Measurements from ENCODE around the gene DUSP9. TPM values are rescaled to one million over a fixed set of nuclear protein-coding genes. Genes with fewer than 3 reads are reported as not detected.

DUSP9 gene
- total RNA-seq, 1 experiment from 2014 or later = 0.92 TPM

DNA sequence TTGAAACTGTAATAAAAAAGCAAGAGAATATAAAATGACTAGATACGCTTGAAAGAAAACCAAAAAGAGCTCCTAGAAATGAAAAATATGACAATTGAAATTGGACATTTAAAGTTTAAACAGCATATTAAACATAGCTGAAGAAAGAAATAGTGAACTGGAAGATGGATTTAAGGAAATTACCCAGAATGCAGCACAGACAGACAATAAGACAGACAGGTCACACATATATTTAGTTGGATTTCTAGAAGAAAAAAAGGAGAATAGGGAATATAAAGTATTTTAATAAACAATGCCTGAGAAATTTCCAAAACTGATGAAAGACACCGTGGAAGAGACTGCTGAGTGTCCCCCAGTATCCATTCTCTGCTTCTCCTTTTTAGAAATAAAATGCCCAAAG, 6.6 kb downstream of the DUSP9 start:
- ChIA-PET CTCF (no interaction called here), POLR2A (ENCODE audit: low non-redundant PET) (no interaction called here)
- Histone ChIP-seq H3K27ac (ENCODE audit: low read depth, low read length, poor library complexity, severe bottlenecking) (no peak overlapping the region), H3K9me3 (ENCODE audit: low read depth, low read length, poor library complexity, severe bottlenecking) (peaks cover 5% of the 10 kb centered on the region), H3K4me1 (ENCODE audit: insufficient read depth, low read length, poor library complexity, severe bottlenecking) (no peaks in the 10 kb centered on the region), H3K36me3 (ENCODE audit: insufficient read depth, low read length, poor library complexity, severe bottlenecking) (no peaks in the 10 kb centered on the region), H3K4me3 (ENCODE audit: low read depth, low read length, poor library complexity, severe bottlenecking) (no peak overlapping the region), H3K27me3 (replicated peaks; ENCODE audit: insufficient read depth, low read depth, low read length, poor library complexity) (no peaks in the 10 kb centered on the region)
- TF ChIP-seq, protein P1, sequence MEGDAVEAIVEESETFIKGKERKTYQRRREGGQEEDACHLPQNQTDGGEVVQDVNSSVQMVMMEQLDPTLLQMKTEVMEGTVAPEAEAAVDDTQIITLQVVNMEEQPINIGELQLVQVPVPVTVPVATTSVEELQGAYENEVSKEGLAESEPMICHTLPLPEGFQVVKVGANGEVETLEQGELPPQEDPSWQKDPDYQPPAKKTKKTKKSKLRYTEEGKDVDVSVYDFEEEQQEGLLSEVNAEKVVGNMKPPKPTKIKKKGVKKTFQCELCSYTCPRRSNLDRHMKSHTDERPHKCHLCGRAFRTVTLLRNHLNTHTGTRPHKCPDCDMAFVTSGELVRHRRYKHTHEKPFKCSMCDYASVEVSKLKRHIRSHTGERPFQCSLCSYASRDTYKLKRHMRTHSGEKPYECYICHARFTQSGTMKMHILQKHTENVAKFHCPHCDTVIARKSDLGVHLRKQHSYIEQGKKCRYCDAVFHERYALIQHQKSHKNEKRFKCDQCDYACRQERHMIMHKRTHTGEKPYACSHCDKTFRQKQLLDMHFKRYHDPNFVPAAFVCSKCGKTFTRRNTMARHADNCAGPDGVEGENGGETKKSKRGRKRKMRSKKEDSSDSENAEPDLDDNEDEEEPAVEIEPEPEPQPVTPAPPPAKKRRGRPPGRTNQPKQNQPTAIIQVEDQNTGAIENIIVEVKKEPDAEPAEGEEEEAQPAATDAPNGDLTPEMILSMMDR (conservative IDR thresholded peaks at IDR 0.05; ENCODE audit: low read depth, low read length) = no peak
- TF ChIP-seq EZH2 (IDR thresholded peaks at IDR 0.05; ENCODE audit: borderline replicate concordance, low read depth, low read length, poor library complexity, severe bottlenecking) = no peak
- intact Hi-C loops (cut with micrococcal nuclease; ENCODE audit: unreplicated experiment) = no loop called here
- no peak for DNase-seq (ENCODE audit: low spot score)
- no TSS peak for BruUV-seq (replicated peaks)

GRCh38 chrX:153657161-153657560, 10.2 kb downstream of the DUSP9 start:
- H3K36me3 ChIP-seq (ENCODE audit: insufficient read depth, low read length, poor library complexity, severe bottlenecking) = no peaks in the 10 kb centered on the region
- intact Hi-C loops (cut with micrococcal nuclease; ENCODE audit: unreplicated experiment) = no loop called here
- H3K27ac ChIP-seq (ENCODE audit: low read depth, low read length, poor library complexity, severe bottlenecking) = no peak overlapping the region
- H3K4me3 ChIP-seq (ENCODE audit: low read depth, low read length, poor library complexity, severe bottlenecking) = no peak overlapping the region
- no TSS peak for BruUV-seq (replicated peaks)
- CTCF ChIA-PET = interaction anchor here (0.5 to 0.6 kb wide), 2 partner anchors 48 to 642 kb away, joined by 3 read pairs; no protein-coding TSS in a partner anchor
- no peak for TF ChIP-seq EZH2 (IDR thresholded peaks at IDR 0.05; ENCODE audit: borderline replicate concordance, low read depth, low read length, poor library complexity, severe bottlenecking)
- TF ChIP-seq, protein P1 (conservative IDR thresholded peaks at IDR 0.05; ENCODE audit: low read depth, low read length) = no peak
- peaks cover 5% of the 10 kb centered on the region for H3K9me3 ChIP-seq (ENCODE audit: low read depth, low read length, poor library complexity, severe bottlenecking)
- POLR2A ChIA-PET (ENCODE audit: low non-redundant PET) = no interaction called here
- peaks cover 12% of the 10 kb centered on the region for H3K27me3 ChIP-seq (replicated peaks; ENCODE audit: insufficient read depth, low read depth, low read length, poor library complexity)
- no peaks in the 10 kb centered on the region for H3K4me1 ChIP-seq (ENCODE audit: insufficient read depth, low read length, poor library complexity, severe bottlenecking)
- DNase-seq (ENCODE audit: low spot score) = no peak

GRCh38 chrX:153659268-153659667, 12.3 kb downstream of the DUSP9 start:
- ChIA-PET POLR2A (ENCODE audit: low non-redundant PET) (no interaction called here), CTCF (no interaction called here)
- no TSS peak for BruUV-seq (replicated peaks)
- H3K4me1 ChIP-seq (ENCODE audit: insufficient read depth, low read length, poor library complexity, severe bottlenecking) = no peaks in the 10 kb centered on the region
- no peaks in the 10 kb centered on the region for H3K36me3 ChIP-seq (ENCODE audit: insufficient read depth, low read length, poor library complexity, severe bottlenecking)
- H3K27me3 ChIP-seq (replicated peaks; ENCODE audit: insufficient read depth, low read depth, low read length, poor library complexity) = peaks cover 14% of the 10 kb centered on the region
- TF ChIP-seq, protein P1 (conservative IDR thresholded peaks at IDR 0.05; ENCODE audit: low read depth, low read length) = no peak
- no peak for TF ChIP-seq EZH2 (IDR thresholded peaks at IDR 0.05; ENCODE audit: borderline replicate concordance, low read depth, low read length, poor library complexity, severe bottlenecking)
- no peak overlapping the region for H3K4me3 ChIP-seq (ENCODE audit: low read depth, low read length, poor library complexity, severe bottlenecking)
- no peak for DNase-seq (ENCODE audit: low spot score)
- H3K27ac ChIP-seq (ENCODE audit: low read depth, low read length, poor library complexity, severe bottlenecking) = no peak overlapping the region
- intact Hi-C loops (cut with micrococcal nuclease; ENCODE audit: unreplicated experiment) = no loop called here
- H3K9me3 ChIP-seq (ENCODE audit: low read depth, low read length, poor library complexity, severe bottlenecking) = peaks cover 1% of the 10 kb centered on the region

Measured in A673 (cell line).